Measurements from ENCODE around the gene SUMO2. TPM values are rescaled to one million over a fixed set of nuclear protein-coding genes. Genes with fewer than 3 reads are reported as not detected.

The SUMO2 gene
- total and polyA plus RNA-seq, 9 of the 15 experiments (the other 6 are each of a cell fraction or from before 2014, with no cell fraction given) = 157 to 733 (median 419) TPM

GRCh38 chr17:75124041-75124818 is 58.5 kb downstream of the SUMO2 start (continued):
- peak; percentile 51 for TF ChIP-seq POLR2AphosphoS5 (IDR thresholded peaks at IDR 0.05; ENCODE audit: control insufficient read depth, insufficient read depth, low read depth, low read length)
- TF ChIP-seq TEAD1 (CRISPR knock-in tag; IDR thresholded peaks at IDR 0.05) = peak in 1 of 2 experiments; percentile 64; a peak in 2 of 4 replicates
- TF ChIP-seq ZNF174 (CRISPR knock-in tag; IDR thresholded peaks at IDR 0.05) = no peak
- no peak for TF ChIP-seq ZNF830 (CRISPR knock-in tag; IDR thresholded peaks at IDR 0.05)

GRCh38 chr17:75118307-75118706 is 64.5 kb downstream of the SUMO2 start:
- Histone ChIP-seq H3K27me3 (ENCODE audit: control insufficient read depth in 2 of 2, insufficient read depth in 2 of 2, low read length in 2 of 2) (no peaks in the 10 kb centered on the region), H2AFZ (ENCODE audit: low read depth, low read length) (no peak overlapping the region), H3K79me2 (ENCODE audit: control insufficient read depth, insufficient read depth, low read length) (peaks cover 14% of the 10 kb centered on the region), H4K20me1 (replicated peaks; ENCODE audit: control insufficient read depth, insufficient read depth, low read length) (no peaks in the 10 kb centered on the region), H3K4me2 (ENCODE audit: insufficient read depth, low read length) (no peak overlapping the region), H3K9me3 (replicated peaks; ENCODE audit: control insufficient read depth, insufficient read depth, low read depth, low read length) (no peaks in the 10 kb centered on the region), H3K27ac (ENCODE audit: extremely low read depth, low read depth, low read length) (no peak overlapping the region), H3K4me1 (replicated peaks in 1 of 2; ENCODE audit: control insufficient read depth in 2 of 2, insufficient read depth in 2 of 2, low read length in 2 of 2) (peaks cover 12 to 21% of the 10 kb centered on the region in 2 experiments), H3K4me3 (no peak overlapping the region), H3K9ac (ENCODE audit: insufficient read depth in 1 of 2, low read depth in 2 of 2, low read length in 2 of 2) (0 out of 4 replicates have a peak overlapping the region, but pooled peaks of 1 of the 2 experiments have one; percentile 70), H3K36me3 (ENCODE audit: control insufficient read depth, insufficient read depth, low read length) (peaks cover 33% of the 10 kb centered on the region; the same call in 2 of the 3 replicates), H3K9me1 (ENCODE audit: control insufficient read depth, insufficient read depth, low read length) (no peaks in the 10 kb centered on the region)
- FAIRE-seq (no peak), DNase-seq (ENCODE audit: extremely low read depth in 1 of 4, low spot score in 3 of 4) (no peak), ATAC-seq (no peak)
- in situ Hi-C loops (cut with MboI) (loop anchor here (10.0 kb wide), 1 partner anchor 296 kb away; no protein-coding TSS in a partner anchor), intact Hi-C loops (cut with micrococcal nuclease) (no loop called here)
- POLR2A ChIA-PET = interaction anchor here (0.5 to 1.4 kb wide), 3 partner anchors 11 to 207 kb away, joined by 3 to 4 read pairs (median 3); no protein-coding TSS in a partner anchor
- CTCF ChIA-PET (ENCODE audit: low intra/inter-chr PET ratio) = interaction anchor here (0.5 kb wide), 1 partner anchor 54 kb away, joined by 7 read pairs; no protein-coding TSS in a partner anchor
- BruUV-seq (replicated peaks) = no TSS peak
- 94% methylated on average over 14 of the region's 14 CpGs for WGBS (ENCODE audit: insufficient coverage, low coverage, missing lambda C conversion rate)
- TF ChIP-seq KDM4B (IDR thresholded peaks at IDR 0.05; ENCODE audit: borderline replicate concordance in 2 of 2, low read depth in 1 of 2) (no peak), SNAPC5 (CRISPR knock-in tag; IDR thresholded peaks at IDR 0.05) (no peak), RFX1 (IDR thresholded peaks at IDR 0.05) (no peak), NFIX (CRISPR knock-in tag; IDR thresholded peaks at IDR 0.05; ENCODE audit: low read depth) (no peak), KLF6 (CRISPR knock-in tag; IDR thresholded peaks at IDR 0.05; ENCODE audit: borderline replicate concordance) (no peak), TAL1 (IDR thresholded peaks at IDR 0.05) (no peak), ZNF778 (CRISPR knock-in tag; IDR thresholded peaks at IDR 0.05) (no peak)
- TF ChIP-seq, protein P1, sequence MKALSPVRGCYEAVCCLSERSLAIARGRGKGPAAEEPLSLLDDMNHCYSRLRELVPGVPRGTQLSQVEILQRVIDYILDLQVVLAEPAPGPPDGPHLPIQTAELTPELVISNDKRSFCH (CRISPR knock-in tag; IDR thresholded peaks at IDR 0.05) = no peak
- TF ChIP-seq, protein P1 (tag; IDR thresholded peaks at IDR 0.05) = no peak
- TF ChIP-seq, protein P2, sequence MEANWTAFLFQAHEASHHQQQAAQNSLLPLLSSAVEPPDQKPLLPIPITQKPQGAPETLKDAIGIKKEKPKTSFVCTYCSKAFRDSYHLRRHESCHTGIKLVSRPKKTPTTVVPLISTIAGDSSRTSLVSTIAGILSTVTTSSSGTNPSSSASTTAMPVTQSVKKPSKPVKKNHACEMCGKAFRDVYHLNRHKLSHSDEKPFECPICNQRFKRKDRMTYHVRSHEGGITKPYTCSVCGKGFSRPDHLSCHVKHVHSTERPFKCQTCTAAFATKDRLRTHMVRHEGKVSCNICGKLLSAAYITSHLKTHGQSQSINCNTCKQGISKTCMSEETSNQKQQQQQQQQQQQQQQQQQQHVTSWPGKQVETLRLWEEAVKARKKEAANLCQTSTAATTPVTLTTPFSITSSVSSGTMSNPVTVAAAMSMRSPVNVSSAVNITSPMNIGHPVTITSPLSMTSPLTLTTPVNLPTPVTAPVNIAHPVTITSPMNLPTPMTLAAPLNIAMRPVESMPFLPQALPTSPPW (CRISPR knock-in tag; IDR thresholded peaks at IDR 0.05) = no peak
- TF ChIP-seq, protein P3, sequence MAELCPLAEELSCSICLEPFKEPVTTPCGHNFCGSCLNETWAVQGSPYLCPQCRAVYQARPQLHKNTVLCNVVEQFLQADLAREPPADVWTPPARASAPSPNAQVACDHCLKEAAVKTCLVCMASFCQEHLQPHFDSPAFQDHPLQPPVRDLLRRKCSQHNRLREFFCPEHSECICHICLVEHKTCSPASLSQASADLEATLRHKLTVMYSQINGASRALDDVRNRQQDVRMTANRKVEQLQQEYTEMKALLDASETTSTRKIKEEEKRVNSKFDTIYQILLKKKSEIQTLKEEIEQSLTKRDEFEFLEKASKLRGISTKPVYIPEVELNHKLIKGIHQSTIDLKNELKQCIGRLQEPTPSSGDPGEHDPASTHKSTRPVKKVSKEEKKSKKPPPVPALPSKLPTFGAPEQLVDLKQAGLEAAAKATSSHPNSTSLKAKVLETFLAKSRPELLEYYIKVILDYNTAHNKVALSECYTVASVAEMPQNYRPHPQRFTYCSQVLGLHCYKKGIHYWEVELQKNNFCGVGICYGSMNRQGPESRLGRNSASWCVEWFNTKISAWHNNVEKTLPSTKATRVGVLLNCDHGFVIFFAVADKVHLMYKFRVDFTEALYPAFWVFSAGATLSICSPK (IDR thresholded peaks at IDR 0.05; ENCODE audit: borderline replicate concordance) = no peak
- TF ChIP-seq, protein P4, sequence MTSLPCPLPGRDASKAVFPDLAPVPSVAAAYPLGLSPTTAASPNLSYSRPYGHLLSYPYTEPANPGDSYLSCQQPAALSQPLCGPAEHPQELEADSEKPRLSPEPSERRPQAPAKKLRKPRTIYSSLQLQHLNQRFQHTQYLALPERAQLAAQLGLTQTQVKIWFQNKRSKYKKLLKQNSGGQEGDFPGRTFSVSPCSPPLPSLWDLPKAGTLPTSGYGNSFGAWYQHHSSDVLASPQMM (CRISPR knock-in tag; IDR thresholded peaks at IDR 0.05) = no peak

All from K562 (cell line).